Measurements from ENCODE around the gene BRD3.

Gene BRD3

GRCh38 chr9:134065612-134066419 is 2.0 kb downstream of the BRD3 start:
- peak; percentile 22 to 65 for DNase-seq

GRCh38 chr9:134064711-134065110 is 3.1 kb downstream of the BRD3 start:
- peak; percentile 10 to 58 for DNase-seq
- intact Hi-C loops (cut with DNase I; ENCODE audit: low total_unique reads), result loop anchor here (5.0 kb wide), 3 partner anchors 37 to 98 kb away; partner anchors contain the start of genes BRD3OS, RNU6ATAC and WDR5

More at GRCh38 chr9:134065612-134066419, 2.0 kb downstream of the BRD3 start:
- Histone ChIP-seq H3K27me3 (peaks cover 0 to 15% of the 10 kb centered on the region in 2 donors), H3K4me3 (peak overlapping the region; percentile 88 to 95), H3K27ac (peak overlapping the region; percentile 65 to 72), H3K9me3 (no peaks in the 10 kb centered on the region), H3K4me1 (peaks cover 0 to 62% (median 49%) of the 10 kb centered on the region in 4 donors), H3K36me3 (no peaks in the 10 kb centered on the region)
- TF ChIP-seq CTCF (IDR thresholded peaks at IDR 0.05), result no peak
- intact Hi-C loops (cut with DNase I; ENCODE audit: low total_unique reads), result loop anchor here (5.0 kb wide), 3 partner anchors 39 to 96 kb away; partner anchors contain the start of genes BRD3OS, RNU6ATAC and WDR5

GRCh38 chr9:134063571-134064450 is 4.0 kb downstream of the BRD3 start:
- intact Hi-C loops (cut with DNase I; ENCODE audit: low total_unique reads), result no loop called here
- TF ChIP-seq CTCF (IDR thresholded peaks at IDR 0.05), result no peak
- H3K4me3 ChIP-seq, result no peak overlapping the region

More at GRCh38 chr9:134064711-134065110, 3.1 kb downstream of the BRD3 start:
- Histone ChIP-seq H3K9me3 (no peaks in the 10 kb centered on the region), H3K27me3 (peaks cover 0 to 6% of the 10 kb centered on the region in 2 donors), H3K27ac (no peak overlapping the region), H3K4me3 (no peak overlapping the region), H3K4me1 (peaks cover 0 to 69% (median 53%) of the 10 kb centered on the region in 4 donors), H3K36me3 (no peaks in the 10 kb centered on the region)
- TF ChIP-seq CTCF (IDR thresholded peaks at IDR 0.05), result no peak

GRCh38 chr9:134063088-134063570 is 4.7 kb downstream of the BRD3 start:
- intact Hi-C loops (cut with DNase I; ENCODE audit: low total_unique reads), result no loop called here
- Histone ChIP-seq H3K27me3 (no peaks in the 10 kb centered on the region), H3K27ac (no peak overlapping the region), H3K9me3 (no peaks in the 10 kb centered on the region), H3K36me3 (no peaks in the 10 kb centered on the region), H3K4me3 (no peak overlapping the region), H3K4me1 (peaks cover 0 to 84% (median 59%) of the 10 kb centered on the region in 4 donors)
- no peak for DNase-seq
- no peak for TF ChIP-seq CTCF (IDR thresholded peaks at IDR 0.05)

More at GRCh38 chr9:134063571-134064450, 4.0 kb downstream of the BRD3 start:
- Histone ChIP-seq H3K4me1 (peaks cover 0 to 78% (median 55%) of the 10 kb centered on the region in 4 donors), H3K27ac (no peak overlapping the region), H3K36me3 (no peaks in the 10 kb centered on the region), H3K9me3 (no peaks in the 10 kb centered on the region), H3K27me3 (no peaks in the 10 kb centered on the region)
- DNase-seq, result peak; percentile 13 to 44

- intact Hi-C loops (cut with DNase I; ENCODE audit: low total_unique reads), result no loop called here
- Histone ChIP-seq H3K9me3 (no peaks in the 10 kb centered on the region), H3K4me1 (peaks cover 0 to 90% (median 64%) of the 10 kb centered on the region in 4 donors), H3K27ac (no peak overlapping the region), H3K4me3 (no peak overlapping the region), H3K27me3 (no peaks in the 10 kb centered on the region), H3K36me3 (no peaks in the 10 kb centered on the region)
- DNase-seq, result no peak
- no peak for TF ChIP-seq CTCF (IDR thresholded peaks at IDR 0.05)
Measured at GRCh38 chr9:134062461-134063087, 5.3 kb downstream of the BRD3 start.
